22Rv1 (cell line): ENCODE results near the gene DNAJB5.

ENCODE experiments used
- CTCF ChIP-seq: fragments of 450-650 bp; IDR thresholded peaks from 2 replicates; pipeline ENCODE4 v1.5.1; 2017; ENCODE audit warnings: mild to moderate bottlenecking
- ZFX ChIP-seq: fragments of 450-650 bp; IDR thresholded peaks from 2 replicates; pipeline ENCODE4 v1.6.1; 2017; ENCODE audit warnings: antibody characterized with exemption, borderline replicate concordance

GRCh38 chr9:34961574-34962490 lies 27.7 kb upstream of the DNAJB5 start:
- TF ChIP-seq CTCF, result no peak
- TF ChIP-seq ZFX, result no peak
